Measurements from ENCODE around the gene TGFBR2. TPM values are rescaled to one million over a fixed set of nuclear protein-coding genes. Genes with fewer than 3 reads are reported as not detected.

TGFBR2 gene
- total and polyA plus RNA-seq, 2 experiments from 2014 or later = 42.2 to 52.8 TPM

DNA sequence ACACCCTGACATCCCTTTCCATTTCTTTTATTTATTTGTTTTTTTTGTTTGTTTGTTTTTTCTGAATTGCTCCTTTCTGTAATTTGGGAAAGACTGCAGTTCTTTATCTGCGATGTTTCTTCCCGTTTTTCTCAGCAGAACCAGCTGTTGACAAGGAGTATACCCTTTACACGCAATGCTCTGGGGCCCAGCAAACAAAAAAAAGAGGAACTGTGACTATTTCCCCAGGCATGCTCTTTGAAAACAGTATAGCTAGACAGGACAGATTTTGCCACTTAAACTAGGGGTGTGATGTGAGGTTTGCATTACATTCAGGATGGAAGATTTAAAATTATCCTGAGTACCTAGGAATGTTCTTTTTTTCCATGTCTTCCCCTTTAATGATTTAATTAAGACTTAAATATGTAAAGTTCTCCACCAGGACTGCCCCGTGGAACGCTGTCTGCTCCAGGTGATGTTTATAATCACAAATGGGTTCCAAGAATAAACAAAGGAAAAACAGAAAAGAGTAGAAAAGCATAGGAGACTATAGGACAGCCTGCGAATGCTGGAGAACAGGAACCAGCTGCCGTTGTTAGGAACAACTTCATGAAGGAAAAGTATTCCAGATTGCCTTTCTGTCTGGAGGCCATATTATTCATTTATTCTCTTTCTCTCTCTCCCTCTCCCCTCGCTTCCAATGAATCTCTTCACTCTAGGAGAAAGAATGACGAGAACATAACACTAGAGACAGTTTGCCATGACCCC lies 43.3 kb downstream of the TGFBR2 start:
- Histone ChIP-seq H3K9me2 (replicated peaks; ENCODE audit: insufficient read depth) (no peaks in the 10 kb centered on the region), H3K27ac (peak overlapping the region; percentile 78), H3K36me3 (replicated peaks; ENCODE audit: insufficient read depth, low read depth) (no peaks in the 10 kb centered on the region), H3K4me1 (ENCODE audit: insufficient read depth) (peaks cover 6% of the 10 kb centered on the region), H3K9me3 (ENCODE audit: low read depth) (no peaks in the 10 kb centered on the region), H2AFZ (no peak overlapping the region), H3K4me3 (no peak overlapping the region), H3K4me2 (peak overlapping the region; percentile 13), H4K20me1 (ENCODE audit: insufficient read depth, poor library complexity, severe bottlenecking) (no peaks in the 10 kb centered on the region), H3K27me3 (no peaks in the 10 kb centered on the region), H3K79me2 (peaks cover 17% of the 10 kb centered on the region)
- TF ChIP-seq EZH2 (IDR thresholded peaks at IDR 0.05; ENCODE audit: borderline replicate concordance) (no peak), EZH2phosphoT487 (IDR thresholded peaks at IDR 0.05; ENCODE audit: low read depth, severe bottlenecking, unreplicated experiment) (no peak)
- TF ChIP-seq, protein P1, sequence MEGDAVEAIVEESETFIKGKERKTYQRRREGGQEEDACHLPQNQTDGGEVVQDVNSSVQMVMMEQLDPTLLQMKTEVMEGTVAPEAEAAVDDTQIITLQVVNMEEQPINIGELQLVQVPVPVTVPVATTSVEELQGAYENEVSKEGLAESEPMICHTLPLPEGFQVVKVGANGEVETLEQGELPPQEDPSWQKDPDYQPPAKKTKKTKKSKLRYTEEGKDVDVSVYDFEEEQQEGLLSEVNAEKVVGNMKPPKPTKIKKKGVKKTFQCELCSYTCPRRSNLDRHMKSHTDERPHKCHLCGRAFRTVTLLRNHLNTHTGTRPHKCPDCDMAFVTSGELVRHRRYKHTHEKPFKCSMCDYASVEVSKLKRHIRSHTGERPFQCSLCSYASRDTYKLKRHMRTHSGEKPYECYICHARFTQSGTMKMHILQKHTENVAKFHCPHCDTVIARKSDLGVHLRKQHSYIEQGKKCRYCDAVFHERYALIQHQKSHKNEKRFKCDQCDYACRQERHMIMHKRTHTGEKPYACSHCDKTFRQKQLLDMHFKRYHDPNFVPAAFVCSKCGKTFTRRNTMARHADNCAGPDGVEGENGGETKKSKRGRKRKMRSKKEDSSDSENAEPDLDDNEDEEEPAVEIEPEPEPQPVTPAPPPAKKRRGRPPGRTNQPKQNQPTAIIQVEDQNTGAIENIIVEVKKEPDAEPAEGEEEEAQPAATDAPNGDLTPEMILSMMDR (IDR thresholded peaks at IDR 0.05; ENCODE audit: poor library complexity) = no peak
- DNase-seq (ENCODE audit: low spot score) = peak; percentile 25
- WGBS (ENCODE audit: low lambda C conversion rate, missing lambda C conversion rate) = 64% methylated on average over 9 of the region's 9 CpGs

DNA sequence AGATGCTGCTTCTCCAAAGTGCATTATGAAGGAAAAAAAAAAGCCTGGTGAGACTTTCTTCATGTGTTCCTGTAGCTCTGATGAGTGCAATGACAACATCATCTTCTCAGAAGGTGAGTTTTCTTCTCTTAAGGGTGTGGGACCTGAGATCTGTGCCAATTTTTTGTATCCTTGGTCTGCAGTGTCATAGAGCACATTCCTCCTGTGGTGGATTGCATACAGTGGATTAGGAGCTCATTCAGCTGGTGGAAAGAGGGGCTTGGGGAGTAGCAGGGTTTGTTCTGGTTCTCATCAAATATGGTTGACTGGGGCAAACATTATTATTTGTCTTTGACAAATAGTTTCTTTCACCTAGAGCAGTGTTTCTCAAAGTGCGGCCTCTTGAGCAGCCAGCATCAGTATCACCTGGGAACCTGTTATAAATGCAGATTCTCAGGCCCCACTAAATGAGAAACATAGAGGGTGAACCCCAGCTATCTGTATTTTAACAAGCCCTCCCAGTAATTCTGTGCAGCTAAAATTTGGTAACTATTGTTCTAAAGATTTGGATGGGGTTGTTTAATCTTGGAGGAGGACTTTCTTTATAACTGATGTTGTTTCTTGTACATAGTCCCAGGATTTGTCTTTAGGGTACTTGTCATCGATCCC lies 44.1 kb downstream of the TGFBR2 start:
- DNase-seq (ENCODE audit: low spot score) = no peak
- Histone ChIP-seq H2AFZ (no peak overlapping the region), H3K9me3 (ENCODE audit: low read depth) (no peaks in the 10 kb centered on the region), H4K20me1 (ENCODE audit: insufficient read depth, poor library complexity, severe bottlenecking) (no peaks in the 10 kb centered on the region), H3K4me1 (ENCODE audit: insufficient read depth) (peaks cover 6% of the 10 kb centered on the region), H3K4me3 (no peak overlapping the region), H3K79me2 (peaks cover 17% of the 10 kb centered on the region), H3K27ac (peak overlapping the region; percentile 78), H3K4me2 (peak overlapping the region; percentile 13), H3K9me2 (replicated peaks; ENCODE audit: insufficient read depth) (no peaks in the 10 kb centered on the region), H3K36me3 (replicated peaks; ENCODE audit: insufficient read depth, low read depth) (no peaks in the 10 kb centered on the region), H3K27me3 (no peaks in the 10 kb centered on the region)
- 89% methylated on average over 2 of the region's 2 CpGs for WGBS (ENCODE audit: low lambda C conversion rate, missing lambda C conversion rate)
- TF ChIP-seq, protein P1 (IDR thresholded peaks at IDR 0.05; ENCODE audit: poor library complexity) = no peak
- TF ChIP-seq EZH2 (IDR thresholded peaks at IDR 0.05; ENCODE audit: borderline replicate concordance) (no peak), EZH2phosphoT487 (IDR thresholded peaks at IDR 0.05; ENCODE audit: low read depth, severe bottlenecking, unreplicated experiment) (no peak)

DNA sequence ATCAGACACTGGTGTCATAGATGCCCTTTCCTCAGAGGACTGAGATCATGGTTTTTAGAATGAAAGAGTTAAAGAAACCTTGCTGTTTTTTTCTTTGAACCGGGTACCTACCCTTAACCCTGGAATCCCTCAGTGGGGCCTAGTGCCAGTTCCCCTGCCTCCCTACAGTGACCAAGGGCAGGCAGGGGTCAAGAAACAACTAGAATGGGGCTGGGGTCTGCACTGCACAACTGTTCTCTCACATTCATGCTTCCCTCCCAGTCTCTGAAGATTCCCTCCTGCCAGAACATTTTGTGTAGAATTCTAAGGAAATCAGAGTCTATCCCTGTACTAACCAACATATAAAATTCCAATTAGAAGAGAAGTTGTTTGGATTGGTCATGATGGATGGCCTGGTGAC lies 47.9 kb downstream of the TGFBR2 start:
- no peaks in the 10 kb centered on the region for H3K9me2 ChIP-seq (replicated peaks; ENCODE audit: insufficient read depth)
- H2AFZ ChIP-seq = no peak overlapping the region
- no peaks in the 10 kb centered on the region for H4K20me1 ChIP-seq (ENCODE audit: insufficient read depth, poor library complexity, severe bottlenecking)
- WGBS (ENCODE audit: low lambda C conversion rate, missing lambda C conversion rate) = 91% methylated on average over 1 of the region's 1 CpG
- no peaks in the 10 kb centered on the region for H3K36me3 ChIP-seq (replicated peaks; ENCODE audit: insufficient read depth, low read depth)
- H3K27me3 ChIP-seq = no peaks in the 10 kb centered on the region
- H3K4me2 ChIP-seq = no peak overlapping the region
- H3K27ac ChIP-seq = no peak overlapping the region
- no peak overlapping the region for H3K4me3 ChIP-seq
- TF ChIP-seq EZH2 (IDR thresholded peaks at IDR 0.05; ENCODE audit: borderline replicate concordance) (no peak), EZH2phosphoT487 (IDR thresholded peaks at IDR 0.05; ENCODE audit: low read depth, severe bottlenecking, unreplicated experiment) (no peak)
- TF ChIP-seq, protein P1 (IDR thresholded peaks at IDR 0.05; ENCODE audit: poor library complexity) = no peak
- no peak for DNase-seq (ENCODE audit: low spot score)
- peaks cover 20% of the 10 kb centered on the region for H3K79me2 ChIP-seq
- H3K9me3 ChIP-seq (ENCODE audit: low read depth) = no peaks in the 10 kb centered on the region
- H3K4me1 ChIP-seq (ENCODE audit: insufficient read depth) = peaks cover 18% of the 10 kb centered on the region
